H1 (cell line): ENCODE data around the gene RETREG3. TPM values are rescaled to one million over a fixed set of nuclear protein-coding genes. Genes with fewer than 3 reads are reported as not detected.

Experiments used
- CTCF ChIA-PET: fragments of 300-600 bp; sonication (Branson Sonifier 250); formaldehyde crosslinking; loops from one replicate; lab custom pipeline; 2021; ENCODE audit not compliant: partially characterized antibody; lab: Charles Lee
- POLR2A ChIA-PET: fragments of 300-600 bp; sonication (Branson Sonifier 250); formaldehyde crosslinking; loops from one replicate; lab custom pipeline; 2021; ENCODE audit warnings: inconsistent platforms; ENCODE audit not compliant: partially characterized antibody; lab: Charles Lee
- DNase-seq, 2 experiments: peaks; one replicate each; pipeline versions ENCODE4 v3.0.0 to v3.0.0-alpha.2; 2010 to 2022; ENCODE audit warnings: low spot score in 2 of 2, low read depth in 1 of 2, mixed read lengths in 1 of 2
- FAIRE-seq: peaks from 2 replicates; lab custom pipeline; 2011; peaks lifted over from hg19 to GRCh38; lab: Jason Lieb, UNC
- H2AFZ ChIP-seq: 2 replicates; pipeline ENCODE4 v1.8.1; 2012; ENCODE audit warnings: low read length, inconsistent platforms
- H2AK5ac ChIP-seq: 2 replicates; pipeline ENCODE4 v1.6.1; 2013; ENCODE audit warnings: low read depth, low read length
- H2BK120ac ChIP-seq: replicated peaks from 2 replicates; pipeline ENCODE3; 2013; ENCODE audit warnings: low read depth, low read length, inconsistent platforms
- H2BK12ac ChIP-seq: 2 replicates; pipeline ENCODE4 v1.6.1; 2013; ENCODE audit warnings: low read depth, low read length
- H2BK15ac ChIP-seq: 2 replicates; pipeline ENCODE4 v1.6.1; 2013; ENCODE audit warnings: low read length
- H2BK20ac ChIP-seq: 2 replicates; pipeline ENCODE4 v1.6.1; 2013; ENCODE audit warnings: low read length
- H2BK5ac ChIP-seq: 2 replicates; pipeline ENCODE4 v1.6.1; 2013; ENCODE audit warnings: low read depth, low read length
- H3K14ac ChIP-seq: 2 replicates; pipeline ENCODE4 v1.6.1; 2013; ENCODE audit warnings: inconsistent platforms; ENCODE audit not compliant: insufficient read length
- H3K18ac ChIP-seq: 2 replicates; pipeline ENCODE4 v1.6.1; 2013; ENCODE audit warnings: low read length; ENCODE audit errors: extremely low read depth
- H3K23ac ChIP-seq: 2 replicates; pipeline ENCODE4 v1.6.1; 2013; ENCODE audit warnings: inconsistent platforms; ENCODE audit not compliant: insufficient read length
- H3K23me2 ChIP-seq: 2 replicates; pipeline ENCODE4 v1.6.1; 2013; ENCODE audit warnings: low read depth, low read length
- H3K27ac ChIP-seq: 2 replicates; pipeline ENCODE4 v1.6.1; 2011; ENCODE audit warnings: low read depth, low read length, inconsistent platforms
- H3K27me3 ChIP-seq, 4 experiments: replicated peaks in 1 of 4; 1 replicate in 1 of 4; 2 replicates in 3 of 4; pipeline versions ENCODE4 v1.6.1 to v1.8.1; 2011 to 2013; ENCODE audit warnings: low read length in 3 of 4, mild to moderate bottlenecking in 3 of 4, inconsistent platforms in 2 of 4, mixed read lengths in 2 of 4, moderate library complexity in 1 of 4; ENCODE audit not compliant: control insufficient read depth in 3 of 4, insufficient read depth in 3 of 4; ENCODE audit errors: extremely low read depth in 1 of 4
- H3K36me3 ChIP-seq, 4 experiments: 2 replicates each; pipeline versions ENCODE4 v1.6.1 to v1.8.1; 2011 to 2013; ENCODE audit warnings: mild to moderate bottlenecking in 4 of 4, low read length in 3 of 4, moderate library complexity in 2 of 4, control low read depth in 1 of 4, inconsistent platforms in 1 of 4; ENCODE audit not compliant: insufficient read depth in 4 of 4, control insufficient read depth in 2 of 4
- H3K4ac ChIP-seq: replicated peaks from 2 replicates; pipeline ENCODE3; 2013; ENCODE audit warnings: low read length, low read depth, mixed read lengths, inconsistent platforms; ENCODE audit not compliant: insufficient read length
- H3K4me1 ChIP-seq, 4 experiments: replicated peaks in 1 of 4; 1 replicate in 1 of 4; 2 replicates in 3 of 4; pipeline versions ENCODE4 v1.6.1 to v1.8.1; 2011 to 2013; ENCODE audit warnings: low read length in 3 of 4, inconsistent platforms in 2 of 4, mixed read lengths in 1 of 4; ENCODE audit not compliant: insufficient read depth in 4 of 4, control insufficient read depth in 3 of 4
- H3K4me2 ChIP-seq, 2 experiments: 2 replicates each; pipeline versions ENCODE4 v1.6.1 to v1.8.1; 2011 to 2013; ENCODE audit warnings: low read depth in 2 of 2, low read length in 2 of 2, control low read depth in 1 of 2, inconsistent platforms in 1 of 2, mild to moderate bottlenecking in 1 of 2; ENCODE audit not compliant: insufficient read depth in 1 of 2
- H3K4me3 ChIP-seq, 4 experiments: fragments of 200-600, 300-600 bp in 1 of 4; sonication (generic), shearing (Covaris generic), sonication (Bioruptor Twin) in 1 of 4; 2 replicates each; pipeline versions ENCODE4 v1.5.1 to v1.8.1; 2011 to 2016; ENCODE audit warnings: low read length in 4 of 4, low read depth in 3 of 4, control low read depth in 2 of 4, inconsistent platforms in 2 of 4, mild to moderate bottlenecking in 2 of 4, mixed read lengths in 1 of 4, moderate library complexity in 1 of 4; ENCODE audit not compliant: insufficient read depth in 2 of 4; ENCODE audit errors: extremely low read depth in 1 of 4
- H3K56ac ChIP-seq: replicated peaks from 2 replicates; pipeline ENCODE3; 2013; ENCODE audit warnings: low read depth, mild to moderate bottlenecking, mixed read lengths, low read length, inconsistent platforms; ENCODE audit not compliant: insufficient read length
- H3K79me1 ChIP-seq: 2 replicates; pipeline ENCODE4 v1.6.1; 2013; ENCODE audit warnings: low read depth, low read length, control low read depth
- H3K79me2 ChIP-seq, 2 experiments: 2 replicates each; pipeline versions ENCODE4 v1.6.1 to v1.8.1; 2012 to 2013; ENCODE audit warnings: low read length in 2 of 2, mild to moderate bottlenecking in 2 of 2, inconsistent platforms in 1 of 2; ENCODE audit not compliant: insufficient read depth in 2 of 2, control insufficient read depth in 1 of 2
- H3K9ac ChIP-seq, 4 experiments: replicated peaks in 1 of 4; 1 replicate in 1 of 4; 2 replicates in 3 of 4; pipeline versions ENCODE4 v1.6.1 to v1.8.1; 2011 to 2013; ENCODE audit warnings: low read depth in 3 of 4, low read length in 3 of 4, control low read depth in 2 of 4, mild to moderate bottlenecking in 2 of 4, moderate library complexity in 2 of 4, inconsistent platforms in 1 of 4; ENCODE audit errors: extremely low read depth in 1 of 4
- H3K9me3 ChIP-seq, 2 experiments: 2 replicates each; pipeline versions ENCODE4 v1.6.1 to v1.8.1; 2012 to 2013; ENCODE audit warnings: mild to moderate bottlenecking in 2 of 2, moderate library complexity in 2 of 2, control low read depth in 1 of 2, inconsistent platforms in 1 of 2, low read depth in 1 of 2, low read length in 1 of 2, mixed read lengths in 1 of 2; ENCODE audit not compliant: insufficient read depth in 2 of 2
- H4K20me1 ChIP-seq, 2 experiments: replicated peaks in 1 of 2; 2 replicates each; pipeline versions ENCODE3 to v1.8.1; 2011 to 2013; ENCODE audit warnings: inconsistent platforms in 2 of 2, low read length in 2 of 2, mild to moderate bottlenecking in 1 of 2; ENCODE audit not compliant: insufficient read depth in 2 of 2, control insufficient read depth in 1 of 2
- H4K5ac ChIP-seq: 2 replicates; pipeline ENCODE4 v1.6.1; 2013; ENCODE audit warnings: low read length, low read depth, mixed read lengths, inconsistent platforms; ENCODE audit not compliant: insufficient read length
- H4K8ac ChIP-seq: 2 replicates; pipeline ENCODE4 v1.8.0; 2013; ENCODE audit warnings: mild to moderate bottlenecking, moderate library complexity, low read length, inconsistent platforms; ENCODE audit not compliant: insufficient read depth; ENCODE audit errors: extremely low read depth
- H4K91ac ChIP-seq: replicated peaks from 2 replicates; pipeline ENCODE3; 2013; ENCODE audit warnings: low read length, mixed read lengths, inconsistent platforms; ENCODE audit not compliant: insufficient read length
- ATF2 ChIP-seq: IDR thresholded peaks from 2 replicates; pipeline ENCODE4 v1.6.1; 2012; ENCODE audit warnings: low read length, inconsistent platforms
- CHD2 ChIP-seq: IDR thresholded peaks from 2 replicates; pipeline ENCODE4 v1.6.1; 2012; ENCODE audit warnings: low read length, improper control_type of control experiment
- CTBP2 ChIP-seq: IDR thresholded peaks from 2 replicates; pipeline ENCODE4 v1.7.0; 2011; ENCODE audit warnings: borderline replicate concordance, mild to moderate bottlenecking, moderate library complexity, mixed read lengths, low read length; ENCODE audit not compliant: insufficient read depth, insufficient read length
- KDM5A ChIP-seq: fragments of 200-600 bp; IDR thresholded peaks from 2 replicates; pipeline ENCODE4 v1.7.1; 2012; ENCODE audit warnings: mild to moderate bottlenecking, low read length, inconsistent platforms, mixed read lengths
- PHF8 ChIP-seq: fragments of 200-600 bp; sonication (generic); conservative IDR thresholded peaks from 2 replicates; pipeline ENCODE4 v1.7.1; 2012; ENCODE audit warnings: low read depth, mild to moderate bottlenecking, inconsistent platforms, low read length, moderate library complexity
- USF2 ChIP-seq: IDR thresholded peaks from 2 replicates; pipeline ENCODE4 v1.6.1; 2011; ENCODE audit warnings: low read length, improper control_type of control experiment
- WGBS, 2 experiments: shearing (Covaris generic) in 1 of 2; methylation state at CpG; one replicate each; pipeline versions ENCODE4 v1.1.6 to v1.1.7; 2013 to 2015; ENCODE audit warnings: low lambda C conversion rate in 2 of 2, mixed read lengths in 2 of 2, inconsistent platforms in 1 of 2, low coverage in 1 of 2, missing lambda C conversion rate in 1 of 2; ENCODE audit not compliant: insufficient replicate concordance in 2 of 2, insufficient coverage in 1 of 2, insufficient read length in 1 of 2; ENCODE audit errors: extremely low coverage in 1 of 2, missing lambda C conversion rate in 1 of 2; 5-methylcytosine and 5-hydroxymethylcytosine counted together
- polyA plus RNA-seq, 7 experiments: library from polyadenylated mRNA; depleted of rRNA in 3 of 7; stranded (reverse) in 5 of 7; unstranded in 2 of 7; fragments of >200 nt in 5 of 7; fragments of 200-250 nt in 2 of 7; gene quantifications; 1 replicate in 5 of 7; 2 replicates in 1 of 7; 4 replicates in 1 of 7; pipeline versions ENCODE4 v1.2.1 to v1.2.3, GENCODE V29; 2011 to 2013; ENCODE audit warnings: missing spikeins in 2 of 7, mixed read lengths in 2 of 7
- total RNA-seq: library from RNA; stranded (reverse); fragmentation: NEBNext Ultra II Directional; extraction: Animal tissue kit (Norgen Biotek cat#: 25700); gene quantifications from 2 replicates; pipeline ENCODE4 v1.2.1, GENCODE V29; 2021

The RETREG3 gene
- total and polyA plus RNA-seq, 2 of the 8 experiments (the other 6 are each of a cell fraction or from before 2014, with no cell fraction given) = 23.7 to 42.6 TPM

- POLR2A ChIA-PET = interaction anchor here (0.8 kb wide), 1 partner anchor 47 kb away, joined by 3 read pairs; no protein-coding TSS in a partner anchor
- TF ChIP-seq ATF2 (no peak), CHD2 (no peak), CTBP2 (no peak), PHF8 (no peak), KDM5A (no peak), USF2 (no peak)
These were observed 46.4 kb upstream of the RETREG3 start for GRCh38 chr17:42655528-42655927.

More at GRCh38 chr17:42655528-42655927, 46.4 kb upstream of the RETREG3 start:
- Histone ChIP-seq H3K4ac (peak overlapping the region; percentile 63), H3K27me3 (no peaks in the 10 kb centered on the region), H3K27ac (no peak overlapping the region), H4K91ac (no peak overlapping the region), H3K9ac (no peak overlapping the region), H3K14ac (no peak overlapping the region), H3K9me3 (no peaks in the 10 kb centered on the region), H3K4me2 (no peak overlapping the region), H3K18ac (no peak overlapping the region), H3K36me3 (no peaks in the 10 kb centered on the region), H4K8ac (no peak overlapping the region), H3K4me3 (no peak overlapping the region), H2BK15ac (peak overlapping the region; percentile 92; the same call in 1 of the 2 replicates), H3K56ac (no peak overlapping the region), H2BK120ac (no peak overlapping the region), H2AK5ac (no peak overlapping the region), H3K79me2 (no peaks in the 10 kb centered on the region), H3K4me1 (peaks cover 4 to 7% (median 6%) of the 10 kb centered on the region in 4 experiments; a peak in 6 of 7 replicates), H3K79me1 (no peaks in the 10 kb centered on the region), H2AFZ (no peak overlapping the region), H2BK20ac (peak overlapping the region; percentile 80; the same call in 1 of the 2 replicates), H4K20me1 (no peaks in the 10 kb centered on the region), H2BK12ac (no peak overlapping the region), H4K5ac (no peak overlapping the region), H3K23me2 (peaks cover 6% of the 10 kb centered on the region; the same call in 1 of the 2 replicates), H3K23ac (no peak overlapping the region), H2BK5ac (no peak overlapping the region; the same call in 1 of the 2 replicates)
- FAIRE-seq = no peak
- DNase-seq = no peak
- 94% methylated on average over 2 of the region's 2 CpGs; no CpG with 5 or more reads in 1 of the 2 experiments for WGBS, 2 experiments
- CTCF ChIA-PET = interaction anchor here (0.8 to 1.9 kb wide), 3 partner anchors 15 to 25 kb away, joined by 3 to 5 read pairs (median 3); no protein-coding TSS in a partner anchor
